ENCODE results near the gene RCBTB2. TPM values are rescaled to one million over a fixed set of nuclear protein-coding genes. Genes with fewer than 3 reads are reported as not detected.

The RCBTB2 gene
- total and polyA plus RNA-seq, 2 donors (not counting 3 experiments of a cell fraction or from before 2014, with no cell fraction given) = 10.7 to 12.6 TPM

GRCh38 chr13:48476686-48477085, 56.2 kb downstream of the RCBTB2 start:
- Histone ChIP-seq H3K27ac (ENCODE audit: insufficient read depth, low read depth, low read length) (no peak overlapping the region), H3K27me3 (ENCODE audit: control insufficient read depth in 2 of 2, insufficient read depth in 2 of 2, low read length in 2 of 2) (no peaks in the 10 kb centered on the region), H4K20me1 (replicated peaks; ENCODE audit: control insufficient read depth, extremely low read depth, insufficient read depth, low read length) (no peaks in the 10 kb centered on the region), H3K79me2 (ENCODE audit: control insufficient read depth, insufficient read depth, low read length) (no peaks in the 10 kb centered on the region), H3K9me1 (replicated peaks; ENCODE audit: control insufficient read depth, extremely low read depth, insufficient read depth, low read length) (no peaks in the 10 kb centered on the region), H3K9ac (replicated peaks; ENCODE audit: extremely low read depth, insufficient read depth, low read length) (no peak overlapping the region), H3K4me2 (ENCODE audit: insufficient read depth, low read length) (no peak overlapping the region), H3K9me3 (replicated peaks; ENCODE audit: control insufficient read depth, insufficient read depth, low read length) (no peaks in the 10 kb centered on the region), H3K4me1 (ENCODE audit: control insufficient read depth, extremely low read depth, insufficient read depth, low read length) (peaks cover 10% of the 10 kb centered on the region), H3K4me3 (replicated peaks in 1 of 3; ENCODE audit: insufficient read depth in 1 of 3, low read depth in 1 of 3, low read length in 3 of 3) (no peak overlapping the region), H3K36me3 (ENCODE audit: control insufficient read depth in 2 of 2, extremely low read depth in 1 of 2, insufficient read depth in 2 of 2, low read length in 2 of 2) (no peaks in the 10 kb centered on the region), H2AFZ (ENCODE audit: low read depth, low read length) (no peak overlapping the region)
- ChIA-PET POLR2A (no interaction called here), CTCF (interaction anchor here (1.5 kb wide), 1 partner anchor 104 kb away, joined by 4 read pairs; no protein-coding TSS in a partner anchor)
- FAIRE-seq = no peak
- TF ChIP-seq POLR2AphosphoS5 (IDR thresholded peaks at IDR 0.05; ENCODE audit: insufficient read depth, low read depth, low read length) (no peak), JUN (IDR thresholded peaks at IDR 0.05; ENCODE audit: borderline replicate concordance, insufficient read depth, insufficient read length, low read depth) (no peak), GATA2 (IDR thresholded peaks at IDR 0.05; ENCODE audit: insufficient read depth, insufficient read length, low read depth, low read length) (no peak)
- intact Hi-C loops (cut with micrococcal nuclease) = no loop called here
- dilution Hi-C loops (cut with MboI; ENCODE audit: extremely low pct_ligation_motif_present, low sequenced_read_pairs) = no loop called here
- no TSS peak for BruUV-seq (replicated peaks)
- no peak for DNase-seq (ENCODE audit: low read depth, low spot score)

- H3K27ac ChIP-seq (ENCODE audit: insufficient read depth, low read depth, low read length) = no peak overlapping the region
- no peaks in the 10 kb centered on the region for H3K79me2 ChIP-seq (ENCODE audit: control insufficient read depth, insufficient read depth, low read length)
- BruUV-seq (replicated peaks) = no TSS peak
- H3K9ac ChIP-seq (replicated peaks; ENCODE audit: extremely low read depth, insufficient read depth, low read length) = no peak overlapping the region
- no peaks in the 10 kb centered on the region for H3K9me1 ChIP-seq (replicated peaks; ENCODE audit: control insufficient read depth, extremely low read depth, insufficient read depth, low read length)
- H3K4me1 ChIP-seq (ENCODE audit: control insufficient read depth, extremely low read depth, insufficient read depth, low read length) = peaks cover 10% of the 10 kb centered on the region
- H3K9me3 ChIP-seq (replicated peaks; ENCODE audit: control insufficient read depth, insufficient read depth, low read length) = no peaks in the 10 kb centered on the region
- H3K4me2 ChIP-seq (ENCODE audit: insufficient read depth, low read length) = no peak overlapping the region
- no peak overlapping the region for H3K4me3 ChIP-seq (replicated peaks in 1 of 3; ENCODE audit: insufficient read depth in 1 of 3, low read depth in 1 of 3, low read length in 3 of 3)
- H4K20me1 ChIP-seq (replicated peaks; ENCODE audit: control insufficient read depth, extremely low read depth, insufficient read depth, low read length) = no peaks in the 10 kb centered on the region
- intact Hi-C loops (cut with micrococcal nuclease) (no loop called here), dilution Hi-C loops (cut with MboI; ENCODE audit: extremely low pct_ligation_motif_present, low sequenced_read_pairs) (no loop called here)
- POLR2A ChIA-PET = no interaction called here
- FAIRE-seq (no peak), DNase-seq (ENCODE audit: low read depth, low spot score) (no peak)
- no peak overlapping the region for H2AFZ ChIP-seq (ENCODE audit: low read depth, low read length)
- CTCF ChIA-PET = interaction anchor here (0.8 to 1.5 kb wide), 2 partner anchors 16 to 104 kb away, joined by 4 read pairs; no protein-coding TSS in a partner anchor
- H3K36me3 ChIP-seq (ENCODE audit: control insufficient read depth in 2 of 2, extremely low read depth in 1 of 2, insufficient read depth in 2 of 2, low read length in 2 of 2) = no peaks in the 10 kb centered on the region
- TF ChIP-seq POLR2A (IDR thresholded peaks at IDR 0.05; ENCODE audit: low read depth, low read length) (no peak), MAX (IDR thresholded peaks at IDR 0.05; ENCODE audit: insufficient read depth, insufficient read length) (no peak), CTCF (IDR thresholded peaks at IDR 0.05; ENCODE audit: extremely low read depth in 1 of 2, insufficient read depth in 1 of 2, low read depth in 1 of 2, low read length in 2 of 2) (no peak), POLR2AphosphoS5 (IDR thresholded peaks at IDR 0.05; ENCODE audit: insufficient read depth, low read depth, low read length) (no peak), JUN (IDR thresholded peaks at IDR 0.05; ENCODE audit: borderline replicate concordance, insufficient read depth, insufficient read length, low read depth) (no peak), FOS (IDR thresholded peaks at IDR 0.05; ENCODE audit: borderline replicate concordance, insufficient read depth, low read length) (no peak)
- H3K27me3 ChIP-seq (ENCODE audit: control insufficient read depth in 2 of 2, insufficient read depth in 2 of 2, low read length in 2 of 2) = no peaks in the 10 kb centered on the region
Observed at GRCh38 chr13:48476215-48476614, 56.7 kb downstream of the RCBTB2 start.

Measured in endothelial cell of umbilical vein (primary cell).